ENCODE data around the gene MRPL18.
A peak's percentile ranks its signal among the peaks of the same experiment; 100 is the strongest.
"Not testable (repeated sequence)": the region's sequence is repeated elsewhere in the genome, so short reads cannot be mapped to it uniquely, and the experiment has no call there.

Gene MRPL18

GRCh38 chr6:159790149-159790955 lies at the start of gene MRPL18:
Gene MRPL18 (plus strand): TSS chr6:159790467. CDS start chr6:159790588, 121 bp downstream.
- DNase-seq (ENCODE audit: low spot score) = peak; percentile 98

GRCh38 chr6:159742165-159742564 lies 48.1 kb upstream of the MRPL18 start:
- DNase-seq (ENCODE audit: low spot score) = no peak

- DNase-seq (ENCODE audit: low spot score) = no peak
These were observed 45.2 kb upstream of the MRPL18 start for GRCh38 chr6:159745081-159745480.

GRCh38 chr6:159746759-159747158 lies 43.5 kb upstream of the MRPL18 start:
- no peak for DNase-seq (ENCODE audit: low spot score)

- not testable (repeated sequence) for DNase-seq (ENCODE audit: low spot score)
These were observed 42.1 kb upstream of the MRPL18 start for GRCh38 chr6:159748127-159748526.

DNA sequence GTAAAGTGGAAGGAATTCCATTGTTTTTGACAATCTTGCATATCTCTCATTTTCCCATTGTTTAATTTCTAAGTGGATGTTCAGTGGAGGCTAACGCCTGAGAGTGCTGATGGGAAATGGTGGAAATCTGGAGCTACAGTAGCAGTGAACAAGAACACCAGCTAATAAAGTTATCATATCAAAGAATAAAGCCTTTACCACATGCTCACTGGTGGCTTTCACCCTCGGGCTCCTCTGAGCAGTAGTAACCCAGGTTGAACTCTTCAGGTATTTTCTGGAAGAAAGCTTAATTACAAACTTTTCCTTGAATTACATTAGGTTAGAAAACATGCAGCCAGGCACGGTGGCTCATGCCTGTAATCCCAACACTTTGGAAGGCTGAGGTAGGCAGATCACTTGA lies 38.8 kb upstream of the MRPL18 start:
- DNase-seq (ENCODE audit: low spot score) = no peak

DNA sequence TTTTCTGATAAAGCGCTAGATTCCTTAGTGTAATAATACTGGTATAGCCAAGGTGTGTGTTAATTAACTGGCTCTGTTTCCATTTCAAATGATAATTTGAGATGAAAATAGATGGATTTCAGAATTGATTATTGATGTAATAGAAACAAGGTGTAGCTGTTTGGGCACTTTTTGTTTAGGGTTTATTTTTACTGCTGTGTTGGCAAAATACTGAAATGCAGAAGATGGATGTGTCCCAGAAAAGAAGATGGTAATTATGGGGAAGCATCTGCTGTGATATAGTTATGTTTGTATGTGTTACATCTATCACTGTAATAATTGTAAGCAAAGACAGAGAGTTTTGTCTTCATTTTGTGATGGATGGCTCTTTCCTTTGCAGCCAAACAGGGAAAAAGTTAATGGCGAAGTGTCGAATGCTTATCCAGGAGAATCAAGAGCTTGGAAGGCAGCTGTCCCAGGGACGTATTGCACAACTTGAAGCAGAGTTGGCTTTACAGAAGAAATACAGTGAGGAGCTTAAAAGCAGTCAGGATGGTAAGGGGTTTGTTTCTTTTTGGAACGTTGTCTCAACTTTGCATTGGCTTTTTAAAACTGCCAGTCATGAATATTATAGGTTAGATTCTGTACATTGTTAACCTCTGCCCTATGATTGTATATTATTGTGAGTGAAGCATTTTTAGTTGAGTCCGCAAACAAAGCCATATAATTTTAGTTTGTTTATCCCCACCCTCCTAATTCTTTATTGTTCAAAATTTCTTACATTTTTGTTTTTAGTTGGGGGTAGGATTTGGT lies 37.0 kb upstream of the MRPL18 start:
- no peak for DNase-seq (ENCODE audit: low spot score)

DNA sequence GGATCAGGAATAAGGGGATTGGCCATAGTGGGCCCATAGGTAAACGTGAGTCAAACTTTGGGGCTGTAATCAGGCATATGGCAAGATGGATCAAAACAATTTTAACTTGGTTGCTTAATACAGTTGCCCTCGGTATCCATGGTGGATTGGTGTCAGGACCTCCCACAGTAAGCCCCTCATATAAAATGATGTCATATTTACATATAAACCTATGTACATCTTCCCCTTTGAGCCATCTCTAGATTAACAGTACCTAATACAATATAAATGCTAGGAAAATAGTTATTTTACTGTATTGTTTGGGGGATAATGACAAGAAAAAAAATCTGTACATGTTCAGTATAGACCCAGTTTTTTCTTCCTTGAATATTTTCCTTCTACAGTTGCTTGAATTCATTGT lies 35.9 kb upstream of the MRPL18 start:
- DNase-seq (ENCODE audit: low spot score) = no peak

DNA sequence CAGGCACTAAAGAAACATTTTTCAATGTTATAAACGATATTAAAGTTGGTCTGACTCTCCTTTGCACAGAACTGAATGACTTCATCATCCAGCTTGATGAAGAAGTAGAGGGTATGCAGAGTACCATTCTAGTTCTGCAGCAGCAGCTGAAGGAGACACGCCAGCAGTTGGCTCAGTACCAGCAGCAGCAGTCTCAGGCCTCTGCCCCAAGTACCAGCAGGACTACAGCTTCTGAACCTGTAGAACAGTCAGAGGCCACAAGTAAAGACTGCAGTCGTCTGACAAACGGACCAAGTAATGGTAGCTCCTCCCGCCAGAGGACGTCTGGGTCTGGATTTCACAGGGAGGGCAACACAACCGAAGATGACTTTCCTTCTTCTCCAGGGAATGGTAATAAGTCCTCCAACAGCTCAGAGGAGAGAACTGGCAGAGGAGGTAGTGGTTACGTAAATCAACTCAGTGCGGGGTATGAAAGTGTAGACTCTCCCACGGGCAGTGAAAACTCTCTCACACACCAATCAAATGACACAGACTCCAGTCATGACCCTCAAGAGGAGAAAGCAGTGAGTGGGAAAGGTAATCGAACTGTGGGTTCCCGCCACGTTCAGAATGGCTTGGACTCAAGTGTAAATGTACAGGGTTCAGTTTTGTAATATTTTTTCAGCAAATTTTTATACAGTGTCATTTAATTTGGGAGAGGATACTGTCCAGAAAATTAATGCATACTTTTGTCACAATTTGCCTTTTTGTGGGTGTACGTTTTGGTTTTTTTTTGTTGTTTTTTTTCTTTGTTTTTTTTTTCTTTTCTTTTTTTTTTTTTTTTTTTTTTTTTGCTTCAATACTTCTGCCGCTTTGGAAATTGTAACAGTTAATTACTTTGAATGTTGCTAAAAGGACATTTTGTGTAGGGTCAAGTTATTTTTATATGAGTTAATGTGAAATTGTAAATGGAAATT lies 35.0 kb upstream of the MRPL18 start:
- DNase-seq (ENCODE audit: low spot score) = no peak

GRCh38 chr6:159756508-159756907 lies 33.8 kb upstream of the MRPL18 start:
- no peak for DNase-seq (ENCODE audit: low spot score)

GRCh38 chr6:159758031-159759001 lies 32.0 kb upstream of the MRPL18 start:
- peak; percentile 66 for DNase-seq (ENCODE audit: low spot score)

- peak; percentile 14 for DNase-seq (ENCODE audit: low spot score)
These were observed 30.6 kb upstream of the MRPL18 start for GRCh38 chr6:159759645-159760044.

- peak; percentile 50 for DNase-seq (ENCODE audit: low spot score)
These were observed 29.6 kb upstream of the MRPL18 start for GRCh38 chr6:159760602-159761057.

GRCh38 chr6:159761129-159761872 lies 29.0 kb upstream of the MRPL18 start:
- DNase-seq (ENCODE audit: low spot score) = peak; percentile 35

DNA sequence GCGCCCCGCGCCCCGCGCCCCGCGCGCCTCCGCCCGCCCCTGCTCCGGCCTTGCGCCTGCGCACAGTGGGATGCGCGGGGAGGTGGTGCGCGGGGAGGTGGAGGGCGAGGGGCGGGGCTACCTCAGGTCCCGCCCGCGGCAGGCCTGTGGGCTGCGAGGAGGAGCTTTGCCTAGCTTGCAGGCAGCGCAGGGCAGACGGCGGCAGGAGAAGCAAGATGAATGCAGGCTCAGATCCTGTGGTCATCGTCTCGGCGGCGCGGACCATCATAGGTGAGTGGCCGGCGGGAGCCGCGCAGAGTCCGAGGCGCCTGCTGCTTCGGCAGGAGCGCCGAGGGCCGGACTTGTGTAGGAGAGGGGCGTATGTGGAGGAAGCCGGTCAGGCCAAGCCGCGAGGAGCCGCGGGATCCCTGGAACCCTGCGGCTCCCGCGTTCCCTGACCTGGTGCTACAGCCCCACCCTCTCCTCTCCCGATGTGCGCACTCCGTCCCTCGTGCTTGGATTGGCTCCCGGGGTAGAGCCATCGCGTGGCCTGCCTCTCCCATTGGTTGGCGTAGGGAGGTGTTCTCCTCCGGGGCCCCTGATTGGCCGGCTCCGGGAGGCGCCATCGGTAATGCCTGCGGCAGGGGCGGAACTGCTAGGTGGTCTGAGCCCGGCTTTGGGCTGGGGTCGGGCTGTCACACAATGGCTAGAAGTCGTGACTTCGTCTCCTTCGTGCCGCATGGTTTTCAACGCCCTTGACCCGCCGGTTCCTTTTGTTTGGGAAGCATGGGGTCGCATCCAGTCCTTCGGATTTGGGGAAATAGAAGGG lies 28.2 kb upstream of the MRPL18 start, which contains the start of gene ACAT2:
Gene ACAT2 (plus strand): TSS at position 173 of the 808 bp plus-strand sequence. CDS start 43 bp downstream, at position 216.
- DNase-seq (ENCODE audit: low spot score) = peak; percentile 96

DNA sequence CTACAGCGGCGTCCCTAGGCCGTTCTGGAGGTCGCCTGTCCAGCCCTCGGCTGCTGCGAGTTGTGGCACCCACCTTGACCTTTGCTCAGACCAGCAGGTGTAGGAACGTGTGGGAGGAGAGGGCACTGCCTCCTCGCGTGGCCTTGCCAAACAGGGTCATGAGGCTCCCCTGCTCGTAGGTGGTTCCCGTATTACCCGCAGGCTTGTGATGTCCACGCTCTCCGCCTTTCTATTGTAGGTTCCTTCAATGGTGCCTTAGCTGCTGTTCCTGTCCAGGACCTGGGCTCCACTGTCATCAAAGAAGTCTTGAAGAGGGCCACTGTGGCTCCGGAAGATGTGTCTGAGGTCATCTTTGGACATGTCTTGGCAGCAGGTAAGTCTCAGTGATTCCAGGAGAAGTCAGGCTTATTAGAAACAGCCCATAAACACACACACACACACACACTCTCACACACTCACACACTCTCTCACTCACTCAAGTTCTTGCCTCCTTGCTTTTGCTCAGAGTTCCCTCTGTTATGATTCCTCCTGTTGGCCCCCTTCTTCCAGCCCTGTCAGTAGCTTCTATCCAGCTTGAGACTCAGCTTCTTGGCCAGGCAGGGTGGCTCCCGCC lies 27.5 kb upstream of the MRPL18 start:
- peak; percentile 38 for DNase-seq (ENCODE audit: low spot score)

DNA sequence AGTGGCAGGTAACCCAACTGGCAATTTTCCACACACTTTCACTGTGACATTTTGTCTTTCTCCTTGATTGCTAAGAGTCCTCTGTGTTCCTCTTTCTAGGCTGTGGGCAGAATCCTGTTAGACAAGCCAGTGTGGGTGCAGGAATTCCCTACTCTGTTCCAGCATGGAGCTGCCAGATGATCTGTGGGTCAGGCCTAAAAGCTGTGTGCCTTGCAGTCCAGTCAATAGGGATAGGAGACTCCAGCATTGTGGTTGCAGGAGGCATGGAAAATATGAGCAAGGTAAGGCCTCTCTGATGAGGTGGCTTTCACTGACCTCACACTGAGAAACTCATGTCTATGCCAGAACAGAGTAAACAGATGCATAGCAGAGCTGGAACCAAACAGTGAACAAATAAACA lies 23.4 kb upstream of the MRPL18 start:
- no peak for DNase-seq (ENCODE audit: low spot score)

DNA sequence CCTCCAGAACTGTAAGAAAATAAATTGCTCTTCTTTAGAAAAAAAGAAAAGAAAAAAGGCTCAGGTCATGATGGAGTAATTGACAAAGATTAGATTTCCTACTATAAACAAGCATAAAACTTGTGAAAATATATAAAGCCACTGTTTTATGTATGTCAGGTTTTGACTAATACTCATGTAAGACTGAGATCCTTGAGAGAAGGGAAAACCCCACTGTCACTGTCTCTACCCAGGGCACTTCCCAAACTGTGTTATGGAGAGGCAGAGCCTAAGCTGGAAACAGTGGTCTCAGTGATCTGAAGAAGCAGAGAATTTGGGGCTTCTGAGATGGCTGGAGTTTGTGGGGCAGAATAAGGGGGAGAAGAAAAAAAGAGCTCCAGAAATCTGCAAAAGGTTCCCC lies 20.8 kb upstream of the MRPL18 start:
- no peak for DNase-seq (ENCODE audit: low spot score)

DNA sequence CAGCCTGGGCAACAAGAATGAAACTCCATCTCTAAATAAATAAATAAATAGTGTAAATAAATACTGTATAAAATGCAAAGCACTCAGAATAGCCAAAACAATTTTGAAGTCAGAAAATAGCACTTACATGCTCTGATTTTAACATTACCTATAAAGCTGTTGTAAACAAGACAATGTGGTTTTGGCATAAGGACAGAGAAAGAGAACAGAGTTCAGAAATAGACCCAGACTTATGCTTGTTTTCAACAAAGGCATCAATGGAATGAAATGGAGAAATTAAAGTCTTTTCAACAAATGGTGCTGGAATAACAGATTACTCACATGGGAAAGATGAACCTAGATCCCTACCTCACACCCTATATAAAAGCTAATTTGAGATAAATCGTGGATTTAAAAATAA lies 18.1 kb upstream of the MRPL18 start:
- DNase-seq (ENCODE audit: low spot score) = no peak
